GM21528 (cell line): ENCODE measurements around the gene METTL16.

Experiments
- ATAC-seq: cut with Tn5 transposase; IDR thresholded peaks from one replicate; pipeline ENCODE4 v1.9.1; 2021; ENCODE audit warnings: mild to moderate bottlenecking, moderate library complexity; ENCODE audit not compliant: unreplicated experiment, low FRiP score

Gene METTL16

GRCh38 chr17:2398182-2398581 lies 113.5 kb downstream of the METTL16 start:
- ATAC-seq: no peak

- ATAC-seq: no peak
These were observed 114.2 kb downstream of the METTL16 start for GRCh38 chr17:2397247-2398171.

GRCh38 chr17:2396568-2397246 lies 115.0 kb downstream of the METTL16 start:
- ATAC-seq: no peak

- ATAC-seq: no peak
These were observed 115.5 kb downstream of the METTL16 start for GRCh38 chr17:2396192-2396567.

- no peak for ATAC-seq
These were observed 116.2 kb downstream of the METTL16 start for GRCh38 chr17:2395258-2396181.

- ATAC-seq: no peak
These were observed 116.9 kb downstream of the METTL16 start for GRCh38 chr17:2394775-2395201.

GRCh38 chr17:2393954-2394749 lies 117.5 kb downstream of the METTL16 start:
- no peak for ATAC-seq

- peak; percentile 32 for ATAC-seq
These were observed 118.3 kb downstream of the METTL16 start for GRCh38 chr17:2393174-2393953.

- ATAC-seq: peak; percentile 43
These were observed 119.2 kb downstream of the METTL16 start for GRCh38 chr17:2392252-2393173.

GRCh38 chr17:2391597-2392251 lies 120.0 kb downstream of the METTL16 start:
- ATAC-seq: no peak

GRCh38 chr17:2390199-2390836 lies 121.4 kb downstream of the METTL16 start:
- no peak for ATAC-seq

GRCh38 chr17:2388683-2389055 lies 123.0 kb downstream of the METTL16 start:
- no peak for ATAC-seq

GRCh38 chr17:2388020-2388682 lies 123.5 kb downstream of the METTL16 start:
- no peak for ATAC-seq

- no peak for ATAC-seq
These were observed 124.3 kb downstream of the METTL16 start for GRCh38 chr17:2387086-2388019.

- ATAC-seq: no peak
These were observed 125.1 kb downstream of the METTL16 start for GRCh38 chr17:2386400-2387085.
